H9 (cell line): ENCODE data around the gene RAB3IP. TPM values are rescaled to one million over a fixed set of nuclear protein-coding genes. Genes with fewer than 3 reads are reported as not detected.

ENCODE experiments used
- DNase-seq: peaks from one replicate; pipeline ENCODE4 v3.0.0-alpha.2; 2017
- H2AFZ ChIP-seq: one replicate; pipeline ENCODE4 v1.6.1; 2013; ENCODE audit warnings: mild to moderate bottlenecking, low read length, control low read depth, moderate library complexity
- H2AK5ac ChIP-seq: 2 replicates; pipeline ENCODE4 v1.6.1; 2013; ENCODE audit warnings: low read length, control low read depth, mixed read lengths; ENCODE audit not compliant: insufficient read length
- H2BK120ac ChIP-seq: one replicate; pipeline ENCODE4 v1.6.1; 2013; ENCODE audit warnings: low read depth, mild to moderate bottlenecking, low read length, control low read depth, inconsistent platforms; ENCODE audit not compliant: poor library complexity, severe bottlenecking
- H2BK12ac ChIP-seq: 2 replicates; pipeline ENCODE4 v1.6.1; 2013; ENCODE audit warnings: low read length, control low read depth, mixed read lengths, low read depth; ENCODE audit not compliant: insufficient read length
- H2BK15ac ChIP-seq: 2 replicates; pipeline ENCODE4 v1.6.1; 2013; ENCODE audit warnings: low read depth, low read length, control low read depth
- H2BK20ac ChIP-seq: one replicate; pipeline ENCODE4 v1.6.1; 2013; ENCODE audit warnings: low read depth, mild to moderate bottlenecking, low read length, control low read depth, inconsistent platforms; ENCODE audit not compliant: poor library complexity, severe bottlenecking
- H2BK5ac ChIP-seq: 2 replicates; pipeline ENCODE4 v1.6.1; 2013; ENCODE audit warnings: low read length, control low read depth, mixed read lengths; ENCODE audit not compliant: insufficient read length
- H3K14ac ChIP-seq: 2 replicates; pipeline ENCODE4 v1.6.1; 2013; ENCODE audit warnings: low read length, control low read depth; ENCODE audit not compliant: insufficient read depth
- H3K18ac ChIP-seq: 2 replicates; pipeline ENCODE4 v1.6.1; 2013; ENCODE audit warnings: low read depth, mild to moderate bottlenecking, mixed read lengths, low read length, control low read depth; ENCODE audit not compliant: insufficient read length
- H3K23ac ChIP-seq: 2 replicates; pipeline ENCODE4 v1.6.1; 2013; ENCODE audit warnings: low read length, control low read depth, mixed read lengths, low read depth; ENCODE audit not compliant: insufficient read length
- H3K23me2 ChIP-seq: 2 replicates; pipeline ENCODE4 v1.6.1; 2013; ENCODE audit warnings: low read depth, mild to moderate bottlenecking, mixed read lengths, low read length, control low read depth; ENCODE audit not compliant: insufficient read length, poor library complexity, severe bottlenecking
- H3K27ac ChIP-seq: 2 replicates; pipeline ENCODE4 v1.5.1; 2013; ENCODE audit warnings: low read length, control low read depth, mixed read lengths, low read depth; ENCODE audit not compliant: insufficient read length
- H3K27me3 ChIP-seq: 2 replicates; pipeline ENCODE4 v1.6.1; 2013; ENCODE audit warnings: low read length, control low read depth, inconsistent platforms; ENCODE audit not compliant: insufficient read depth
- H3K4ac ChIP-seq: 2 replicates; pipeline ENCODE4 v1.6.1; 2013; ENCODE audit warnings: low read depth, mild to moderate bottlenecking, control low read depth, inconsistent platforms, low read length, moderate library complexity
- H3K4me1 ChIP-seq: 2 replicates; pipeline ENCODE4 v1.6.1; 2013; ENCODE audit warnings: low read length, control low read depth, inconsistent platforms; ENCODE audit not compliant: insufficient read depth
- H3K4me2 ChIP-seq: 2 replicates; pipeline ENCODE4 v1.6.1; 2013; ENCODE audit warnings: low read length, control low read depth, mixed read lengths; ENCODE audit not compliant: insufficient read length, insufficient read depth
- H3K56ac ChIP-seq: 2 replicates; pipeline ENCODE4 v1.6.1; 2013; ENCODE audit warnings: low read depth, mild to moderate bottlenecking, mixed read lengths, low read length, control low read depth; ENCODE audit not compliant: insufficient read length
- H3K79me1 ChIP-seq: 2 replicates; pipeline ENCODE4 v1.6.1; 2013; ENCODE audit warnings: low read depth, mild to moderate bottlenecking, moderate library complexity, low read length, control low read depth, inconsistent platforms; ENCODE audit not compliant: insufficient read depth, poor library complexity, severe bottlenecking
- H3K79me2 ChIP-seq: 2 replicates; pipeline ENCODE4 v1.6.1; 2013; ENCODE audit warnings: low read length, control low read depth, inconsistent platforms; ENCODE audit not compliant: insufficient read depth
- H3K9ac ChIP-seq: 2 replicates; pipeline ENCODE4 v1.6.1; 2013; ENCODE audit warnings: low read length, control low read depth, mixed read lengths; ENCODE audit not compliant: insufficient read length; ENCODE audit errors: extremely low read depth
- H3K9me3 ChIP-seq: one replicate; pipeline ENCODE4 v1.6.1; 2013; ENCODE audit warnings: low read depth, low read length, inconsistent platforms; ENCODE audit not compliant: control insufficient read depth
- H3T11ph ChIP-seq: one replicate; pipeline ENCODE4 v1.6.1; 2013; ENCODE audit warnings: mild to moderate bottlenecking, low read length, control low read depth, inconsistent platforms
- H4K20me1 ChIP-seq: one replicate; pipeline ENCODE4 v1.6.1; 2013; ENCODE audit not compliant: control insufficient read depth, insufficient read length, insufficient read depth
- H4K5ac ChIP-seq: 2 replicates; pipeline ENCODE4 v1.6.1; 2013; ENCODE audit warnings: low read depth, mild to moderate bottlenecking, mixed read lengths, low read length, control low read depth; ENCODE audit not compliant: insufficient read length
- H4K8ac ChIP-seq: replicated peaks from 2 replicates; pipeline ENCODE4 v1.6.1; 2013; ENCODE audit warnings: low read length, control low read depth, mixed read lengths, low read depth; ENCODE audit not compliant: insufficient read length
- H4K91ac ChIP-seq: 2 replicates; pipeline ENCODE4 v1.6.1; 2013; ENCODE audit warnings: low read depth, mild to moderate bottlenecking, moderate library complexity, mixed read lengths, low read length, control low read depth; ENCODE audit not compliant: insufficient read length
- H3K27ac Mint-ChIP-seq, 3 experiments: 2 replicates in 2 of 3; 3 replicates in 1 of 3; pipeline ENCODE4 v1.8.0; 2020 to 2021; ENCODE audit warnings: mixed read lengths in 3 of 3, mild to moderate bottlenecking in 1 of 3, moderate library complexity in 1 of 3
- H3K27me3 Mint-ChIP-seq: 2 replicates; pipeline ENCODE4 v1.8.0; 2021; ENCODE audit warnings: low read depth, mild to moderate bottlenecking, moderate library complexity, mixed read lengths
- H3K36me3 Mint-ChIP-seq, 3 experiments: 2 replicates in 2 of 3; 3 replicates in 1 of 3; pipeline ENCODE4 v1.8.0; 2020 to 2021; ENCODE audit warnings: low read depth in 3 of 3, mixed read lengths in 3 of 3; ENCODE audit not compliant: insufficient read depth in 1 of 3
- H3K4me1 Mint-ChIP-seq, 2 experiments: 2 replicates each; pipeline ENCODE4 v1.8.0; 2020; ENCODE audit warnings: mixed read lengths in 2 of 2
- H3K4me3 Mint-ChIP-seq, 2 experiments: 2 replicates in 1 of 2; 3 replicates in 1 of 2; pipeline ENCODE4 v1.8.0; 2020 to 2021; ENCODE audit warnings: mild to moderate bottlenecking in 2 of 2, mixed read lengths in 2 of 2, moderate library complexity in 1 of 2
- H3K9me3 Mint-ChIP-seq, 2 experiments: 2 replicates in 1 of 2; 3 replicates in 1 of 2; pipeline ENCODE4 v1.8.0; 2020; ENCODE audit warnings: mild to moderate bottlenecking in 2 of 2, mixed read lengths in 2 of 2, moderate library complexity in 1 of 2
- WGBS: extraction: QIAGEN DNeasy Blood & Tissue Kit; methylation state at CpG from one replicate; pipeline ENCODE4 v1.1.7; 2013; ENCODE audit warnings: missing lambda C conversion rate, low lambda C conversion rate, mixed read lengths; ENCODE audit not compliant: insufficient read length; ENCODE audit errors: extremely low coverage; 5-methylcytosine and 5-hydroxymethylcytosine counted together
- total RNA-seq: library from RNA; stranded (reverse); gene quantifications from 2 replicates; pipeline ENCODE4 v1.2.1, GENCODE V29; 2021
- TF ChIP-seq, protein P1 (sequence below): fragments of 200-600 bp; sonication (generic); conservative IDR thresholded peaks from 3 replicates; pipeline ENCODE4 v1.8.0; 2021; ENCODE audit warnings: antibody characterized with exemption, mild to moderate bottlenecking

RAB3IP gene
- total RNA-seq, 1 experiment from 2014 or later: 45.5 TPM

DNA sequence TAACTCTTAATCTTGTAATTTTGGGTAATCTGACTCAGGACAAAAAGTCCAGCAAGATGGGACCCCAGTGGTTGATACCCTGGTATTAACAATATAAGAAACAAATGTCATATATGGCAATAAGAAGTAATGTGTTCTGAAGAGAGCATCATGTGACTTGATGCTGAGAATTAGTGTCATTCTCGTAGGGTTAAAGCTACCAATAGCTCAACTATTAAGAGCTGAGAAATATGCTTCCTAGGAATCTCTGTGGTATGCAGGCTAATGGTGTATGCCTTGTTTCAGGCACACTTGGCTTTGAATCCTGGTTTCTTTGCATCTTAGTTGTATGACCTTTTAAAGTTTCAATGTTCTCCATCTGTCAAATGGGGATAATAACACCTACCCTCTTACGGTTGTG is 95.5 kb downstream of the RAB3IP start:
- Histone ChIP-seq H3K14ac (no peak overlapping the region), H3K4ac (no peak overlapping the region), H3K79me1 (no peaks in the 10 kb centered on the region), H4K8ac (no peak overlapping the region), H2BK12ac (no peak overlapping the region), H3K27me3 (no peaks in the 10 kb centered on the region), H3K4me1 (no peaks in the 10 kb centered on the region), H3T11ph (no peak overlapping the region), H2BK20ac (no peak overlapping the region), H2AFZ (no peak overlapping the region), H2BK120ac (no peak overlapping the region), H2BK15ac (no peak overlapping the region), H3K79me2 (no peaks in the 10 kb centered on the region), H3K9ac (no peak overlapping the region), H3K23ac (no peak overlapping the region), H4K20me1 (no peaks in the 10 kb centered on the region), H3K18ac (no peak overlapping the region), H2AK5ac (no peak overlapping the region), H4K5ac (no peak overlapping the region), H2BK5ac (no peak overlapping the region), H3K27ac (no peak overlapping the region), H3K4me2 (no peak overlapping the region), H4K91ac (no peak overlapping the region), H3K56ac (no peak overlapping the region), H3K23me2 (no peaks in the 10 kb centered on the region), H3K9me3 (no peaks in the 10 kb centered on the region)
- TF ChIP-seq, protein P1, sequence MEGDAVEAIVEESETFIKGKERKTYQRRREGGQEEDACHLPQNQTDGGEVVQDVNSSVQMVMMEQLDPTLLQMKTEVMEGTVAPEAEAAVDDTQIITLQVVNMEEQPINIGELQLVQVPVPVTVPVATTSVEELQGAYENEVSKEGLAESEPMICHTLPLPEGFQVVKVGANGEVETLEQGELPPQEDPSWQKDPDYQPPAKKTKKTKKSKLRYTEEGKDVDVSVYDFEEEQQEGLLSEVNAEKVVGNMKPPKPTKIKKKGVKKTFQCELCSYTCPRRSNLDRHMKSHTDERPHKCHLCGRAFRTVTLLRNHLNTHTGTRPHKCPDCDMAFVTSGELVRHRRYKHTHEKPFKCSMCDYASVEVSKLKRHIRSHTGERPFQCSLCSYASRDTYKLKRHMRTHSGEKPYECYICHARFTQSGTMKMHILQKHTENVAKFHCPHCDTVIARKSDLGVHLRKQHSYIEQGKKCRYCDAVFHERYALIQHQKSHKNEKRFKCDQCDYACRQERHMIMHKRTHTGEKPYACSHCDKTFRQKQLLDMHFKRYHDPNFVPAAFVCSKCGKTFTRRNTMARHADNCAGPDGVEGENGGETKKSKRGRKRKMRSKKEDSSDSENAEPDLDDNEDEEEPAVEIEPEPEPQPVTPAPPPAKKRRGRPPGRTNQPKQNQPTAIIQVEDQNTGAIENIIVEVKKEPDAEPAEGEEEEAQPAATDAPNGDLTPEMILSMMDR: no peak
- Mint-ChIP-seq H3K4me3 (no peak overlapping the region), H3K27me3 (no peaks in the 10 kb centered on the region; the same call in 1 of the 2 replicates), H3K27ac (no peak overlapping the region), H3K4me1 (peaks cover 3% of the 10 kb centered on the region in 2 experiments; a peak in 3 of 4 replicates), H3K36me3 (no peaks in the 10 kb centered on the region), H3K9me3 (no peaks in the 10 kb centered on the region; a peak in 1 of 5 replicates)
- DNase-seq: no peak
- no CpG with 5 or more reads among the region's 2 CpGs for WGBS
